Endodermal cell (in vitro differentiated cells): ENCODE data around the gene PROX2. TPM values are rescaled to one million over a fixed set of nuclear protein-coding genes. Genes with fewer than 3 reads are reported as not detected.

ENCODE experiments used
- DNase-seq: peaks from one replicate; pipeline ENCODE4 v3.0.0-alpha.2; 2017
- H3K27ac ChIP-seq: 2 replicates; pipeline ENCODE4 v1.5.1; 2013; ENCODE audit warnings: mild to moderate bottlenecking, low read depth, low read length, moderate library complexity
- H3K27me3 ChIP-seq: 2 replicates; pipeline ENCODE4 v1.6.1; 2013; ENCODE audit warnings: mild to moderate bottlenecking, low read length, moderate library complexity; ENCODE audit not compliant: insufficient read depth, control insufficient read depth, poor library complexity, severe bottlenecking
- H3K36me3 ChIP-seq: 2 replicates; pipeline ENCODE4 v1.7.0; 2013; ENCODE audit warnings: mild to moderate bottlenecking, low read length, moderate library complexity; ENCODE audit not compliant: control insufficient read depth, insufficient read depth
- H3K4me1 ChIP-seq: one replicate; pipeline ENCODE4 v1.7.0; 2013; ENCODE audit warnings: low read length; ENCODE audit not compliant: control insufficient read depth, insufficient read depth
- H3K4me3 ChIP-seq: 2 replicates; pipeline ENCODE4 v1.5.1; 2013; ENCODE audit warnings: mild to moderate bottlenecking, low read length, moderate library complexity
- H3K9ac ChIP-seq: 2 replicates; pipeline ENCODE4 v1.6.1; 2013; ENCODE audit warnings: mild to moderate bottlenecking, low read length, moderate library complexity; ENCODE audit not compliant: poor library complexity, severe bottlenecking; ENCODE audit errors: extremely low read depth
- H3K9me3 ChIP-seq: 2 replicates; pipeline ENCODE4 v1.6.1; 2013; ENCODE audit warnings: mild to moderate bottlenecking, low read length, moderate library complexity; ENCODE audit not compliant: control insufficient read depth
- H3K27ac Mint-ChIP-seq: 2 replicates; pipeline ENCODE4 v1.8.0; 2020; ENCODE audit warnings: mixed read lengths
- H3K27me3 Mint-ChIP-seq: 2 replicates; pipeline ENCODE4 v1.8.0; 2021; ENCODE audit warnings: mild to moderate bottlenecking, mixed read lengths; ENCODE audit not compliant: insufficient read depth
- H3K36me3 Mint-ChIP-seq: 2 replicates; pipeline ENCODE4 v1.8.0; 2020; ENCODE audit warnings: low read depth, mixed read lengths
- H3K4me1 Mint-ChIP-seq: 2 replicates; pipeline ENCODE4 v1.8.0; 2020; ENCODE audit warnings: mixed read lengths
- H3K4me3 Mint-ChIP-seq: 2 replicates; pipeline ENCODE4 v1.8.0; 2020; ENCODE audit warnings: mild to moderate bottlenecking, moderate library complexity, mixed read lengths
- H3K9me3 Mint-ChIP-seq: 2 replicates; pipeline ENCODE4 v1.8.0; 2020; ENCODE audit warnings: mild to moderate bottlenecking, mixed read lengths
- WGBS, 2 experiments: methylation state at CpG; one replicate each; pipeline versions ENCODE4 v1.1.5 to v1.1.7; 2013; ENCODE audit warnings: missing lambda C conversion rate in 2 of 2, mixed read lengths in 1 of 2; ENCODE audit not compliant: insufficient coverage in 1 of 2, insufficient read length in 1 of 2; 5-methylcytosine and 5-hydroxymethylcytosine counted together
- total RNA-seq, 2 donors: library from RNA; stranded (reverse); fragmentation: NEBNext Ultra II Directional in 1 of 2; extraction: Animal tissue kit (Norgen Biotek cat#: 25700) in 1 of 2; gene quantifications; 2 replicates in 1 of 2; 3 replicates in 1 of 2; pipeline ENCODE4 v1.2.1, GENCODE V29; 2021
- TF ChIP-seq, protein P1 (sequence below): fragments of 200-600 bp; sonication (generic); conservative IDR thresholded peaks from 2 replicates; pipeline ENCODE4 v1.5.0; 2021; ENCODE audit warnings: antibody characterized with exemption, mild to moderate bottlenecking

Gene PROX2
- total RNA-seq, 2 donors from 2014 or later = not detected

DNA sequence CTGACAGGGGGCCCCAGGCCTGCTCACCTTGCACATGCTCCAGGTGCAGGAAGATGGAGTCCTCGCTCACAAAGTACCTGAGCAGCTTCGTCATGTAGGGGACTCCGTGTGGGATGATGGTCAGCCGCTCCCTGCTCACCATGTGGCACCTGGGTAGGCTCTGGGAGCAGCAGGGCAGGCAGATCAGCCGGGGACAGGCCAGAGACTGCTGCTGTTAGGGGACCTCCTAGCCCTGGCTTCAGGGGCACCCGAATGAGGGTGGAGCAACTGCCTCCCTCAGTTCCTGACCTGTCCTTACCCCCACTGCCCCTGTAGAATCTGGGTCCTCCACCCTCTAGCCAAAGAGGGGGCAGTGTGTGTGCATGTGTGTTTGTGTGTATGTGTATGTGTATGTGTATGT lies 35.3 kb upstream of the PROX2 start:
- Mint-ChIP-seq H3K36me3 (peaks cover 7% of the 10 kb centered on the region), H3K9me3 (no peaks in the 10 kb centered on the region), H3K27me3 (no peaks in the 10 kb centered on the region), H3K4me1 (no peaks in the 10 kb centered on the region), H3K27ac (no peak overlapping the region), H3K4me3 (no peak overlapping the region)
- Histone ChIP-seq H3K27ac (no peak overlapping the region), H3K36me3 (peaks cover 8% of the 10 kb centered on the region), H3K4me3 (no peak overlapping the region), H3K4me1 (no peaks in the 10 kb centered on the region), H3K9ac (no peak overlapping the region), H3K9me3 (no peaks in the 10 kb centered on the region), H3K27me3 (no peaks in the 10 kb centered on the region)
- no peak for DNase-seq
- TF ChIP-seq, protein P1, sequence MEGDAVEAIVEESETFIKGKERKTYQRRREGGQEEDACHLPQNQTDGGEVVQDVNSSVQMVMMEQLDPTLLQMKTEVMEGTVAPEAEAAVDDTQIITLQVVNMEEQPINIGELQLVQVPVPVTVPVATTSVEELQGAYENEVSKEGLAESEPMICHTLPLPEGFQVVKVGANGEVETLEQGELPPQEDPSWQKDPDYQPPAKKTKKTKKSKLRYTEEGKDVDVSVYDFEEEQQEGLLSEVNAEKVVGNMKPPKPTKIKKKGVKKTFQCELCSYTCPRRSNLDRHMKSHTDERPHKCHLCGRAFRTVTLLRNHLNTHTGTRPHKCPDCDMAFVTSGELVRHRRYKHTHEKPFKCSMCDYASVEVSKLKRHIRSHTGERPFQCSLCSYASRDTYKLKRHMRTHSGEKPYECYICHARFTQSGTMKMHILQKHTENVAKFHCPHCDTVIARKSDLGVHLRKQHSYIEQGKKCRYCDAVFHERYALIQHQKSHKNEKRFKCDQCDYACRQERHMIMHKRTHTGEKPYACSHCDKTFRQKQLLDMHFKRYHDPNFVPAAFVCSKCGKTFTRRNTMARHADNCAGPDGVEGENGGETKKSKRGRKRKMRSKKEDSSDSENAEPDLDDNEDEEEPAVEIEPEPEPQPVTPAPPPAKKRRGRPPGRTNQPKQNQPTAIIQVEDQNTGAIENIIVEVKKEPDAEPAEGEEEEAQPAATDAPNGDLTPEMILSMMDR = no peak
- WGBS, 2 experiments = 82 to 92% methylated on average over 4 to 6 of the region's 6 CpGs

DNA sequence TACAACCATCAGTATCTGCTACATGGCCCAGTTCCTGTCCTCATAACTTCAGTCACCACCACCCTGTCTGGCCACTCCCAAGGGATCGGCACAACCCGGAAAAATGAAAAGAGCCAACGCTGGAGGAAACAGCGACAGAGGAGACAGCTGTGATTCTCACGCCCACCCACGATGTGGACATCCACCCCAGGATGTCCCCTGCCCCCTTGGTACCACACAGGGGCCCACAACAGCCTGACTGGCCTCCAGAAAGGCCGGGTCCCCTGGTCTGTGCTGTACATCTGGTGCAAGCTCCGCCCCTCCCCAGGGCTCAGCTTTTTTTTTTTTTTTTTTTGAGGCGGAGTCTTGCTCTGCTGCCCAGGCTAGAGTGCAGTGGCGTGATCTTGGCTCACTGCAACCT lies 34.6 kb upstream of the PROX2 start:
- H3K4me3 ChIP-seq = no peak overlapping the region
- no peaks in the 10 kb centered on the region for H3K9me3 Mint-ChIP-seq
- H3K36me3 ChIP-seq = peaks cover 8% of the 10 kb centered on the region
- H3K27ac ChIP-seq = no peak overlapping the region
- H3K4me1 Mint-ChIP-seq = no peaks in the 10 kb centered on the region
- TF ChIP-seq, protein P1 = no peak
- WGBS, 2 experiments = 89 to 95% methylated on average over 7 to 10 of the region's 10 CpGs
- H3K9ac ChIP-seq = no peak overlapping the region
- H3K27me3 ChIP-seq = no peaks in the 10 kb centered on the region
- H3K36me3 Mint-ChIP-seq = peaks cover 4% of the 10 kb centered on the region
- H3K4me1 ChIP-seq = no peaks in the 10 kb centered on the region
- H3K27me3 Mint-ChIP-seq = no peaks in the 10 kb centered on the region
- no peak overlapping the region for H3K27ac Mint-ChIP-seq
- no peak for DNase-seq
- H3K4me3 Mint-ChIP-seq = no peak overlapping the region
- no peaks in the 10 kb centered on the region for H3K9me3 ChIP-seq

DNA sequence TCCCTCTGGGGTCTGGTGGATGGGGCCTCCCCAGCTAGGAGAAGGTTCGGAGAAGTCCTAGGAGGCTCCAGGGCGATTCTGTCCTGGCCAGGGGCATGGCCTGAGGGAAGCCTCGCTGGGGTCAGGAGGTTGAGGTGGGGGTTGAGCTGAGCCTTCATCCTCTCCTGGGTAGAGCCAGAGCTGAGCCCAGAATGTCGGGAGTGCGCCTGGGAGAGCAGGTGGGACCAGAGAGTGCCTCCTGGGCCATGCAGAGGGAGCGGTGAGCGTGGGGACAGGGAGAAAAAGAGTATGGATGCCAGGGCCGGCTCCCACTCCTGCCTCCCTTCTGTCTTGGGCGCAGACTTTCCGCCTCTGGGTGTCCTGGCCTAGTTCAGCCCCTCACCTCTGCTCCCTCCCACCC lies 34.0 kb upstream of the PROX2 start:
- Histone ChIP-seq H3K4me1 (no peaks in the 10 kb centered on the region), H3K27me3 (no peaks in the 10 kb centered on the region), H3K27ac (no peak overlapping the region), H3K4me3 (no peak overlapping the region), H3K9me3 (no peaks in the 10 kb centered on the region), H3K36me3 (peaks cover 10% of the 10 kb centered on the region), H3K9ac (no peak overlapping the region)
- Mint-ChIP-seq H3K4me1 (no peaks in the 10 kb centered on the region), H3K36me3 (peaks cover 4% of the 10 kb centered on the region), H3K27me3 (no peaks in the 10 kb centered on the region), H3K27ac (no peak overlapping the region), H3K9me3 (no peaks in the 10 kb centered on the region), H3K4me3 (no peak overlapping the region)
- TF ChIP-seq, protein P1 = no peak
- 90 to 100% methylated on average over 4 to 10 of the region's 10 CpGs for WGBS, 2 experiments
- DNase-seq = no peak
